Psoas muscle (tissue), 8 donors: ENCODE measurements around the gene CBL. TPM values are rescaled to one million over a fixed set of nuclear protein-coding genes. Genes with fewer than 3 reads are reported as not detected.
"Not testable (repeated sequence)": the region's sequence is repeated elsewhere in the genome, so short reads cannot be mapped to it uniquely, and the experiment has no call there.

Experiments used
- ATAC-seq, 4 donors: fragments of 200-7000 bp; cut with Tn5 transposase; one replicate each; pipeline ENCODE4 v1.9.1; 2020; ENCODE audit warnings: moderate library complexity in 3 of 4, mild to moderate bottlenecking in 2 of 4
- DNase-seq, 2 donors: peaks; one replicate each; pipeline ENCODE4 v3.0.0-alpha.2; 2020
- H3K27ac ChIP-seq: fragments of 200-600 bp; one replicate; pipeline ENCODE4 v1.8.0; 2022
- H3K27me3 ChIP-seq, 3 donors: fragments of 200-600 bp in 1 of 3; one replicate each; pipeline versions ENCODE4 v1.6.1 to v1.8.0; 2013 to 2022; ENCODE audit warnings: low read length in 2 of 3, mild to moderate bottlenecking in 2 of 3, moderate library complexity in 1 of 3; ENCODE audit not compliant: insufficient read depth in 3 of 3
- H3K36me3 ChIP-seq, 2 donors: fragments of 200-600 bp in 1 of 2; one replicate each; pipeline versions ENCODE4 v1.6.1 to v1.8.0; 2013 to 2022; ENCODE audit warnings: low read depth in 1 of 2, mild to moderate bottlenecking in 1 of 2, moderate library complexity in 1 of 2; ENCODE audit not compliant: insufficient read depth in 1 of 2
- H3K4me1 ChIP-seq: fragments of 200-600 bp; one replicate; pipeline ENCODE4 v1.8.0; 2022
- H3K4me3 ChIP-seq: fragments of 200-600 bp; one replicate; pipeline ENCODE4 v1.8.0; 2022; ENCODE audit warnings: mild to moderate bottlenecking
- H3K9me3 ChIP-seq: fragments of 200-600 bp; one replicate; pipeline ENCODE4 v1.8.0; 2022
- CTCF ChIP-seq: fragments of 200-600 bp; IDR thresholded peaks from one replicate; pipeline ENCODE4 v1.8.0; 2022; ENCODE audit warnings: antibody characterized with exemption
- WGBS, 3 donors: extraction: QIAGEN DNeasy Blood & Tissue Kit; methylation state at CpG; one replicate each; pipeline versions ENCODE4 v1.1.6 to v1.1.7; 2013; 5-methylcytosine and 5-hydroxymethylcytosine counted together
- intact Hi-C, 2 donors: fragments of 100-400 bp; cut with DNase I; formaldehyde crosslinking; loops; one replicate each; pipeline versions ENCODE4 v1.11.0 to v1.14.2; 2022
- polyA plus RNA-seq, 3 donors: library from polyadenylated mRNA; stranded (reverse); fragments of 200-250 nt; gene quantifications; one replicate each; pipeline ENCODE4 v1.2.3, GENCODE V29; 2013
- total RNA-seq, 4 donors: library from RNA; stranded (reverse); fragmentation: NEBNext Ultra II Directional in 2 of 4; extraction: Animal tissue kit (Norgen Biotek cat#: 25700) in 2 of 4; gene quantifications; one replicate each; pipeline versions ENCODE4 v1.2.1 to v1.2.4, GENCODE V29; 2021 to 2023
- donor health status: healthy with polysubstance abuse.
- donor health status: DM: no; HTN: no; CAD: no; lungs with moderate emphysema.
- donor health status: Bipolar disorder and iron deficiency.
- donor health status: healthy.
- donor health status: DM: yes; HTN: yes; CAD: no.
- donor health status: DM: no; HTN: no; CAD: no.
- donor health status: DM: no; HTN: no; CAD: no.
- donor health status: DM: yes; HTN: yes; CAD: no.

CBL gene
- total and polyA plus RNA-seq, 7 donors, result 0.94 to 7.6 (median 3.6) TPM

- Histone ChIP-seq H3K27me3 (no peaks in the 10 kb centered on the region), H3K36me3 (no peaks in the 10 kb centered on the region), H3K4me3 (no peak overlapping the region), H3K9me3 (no peaks in the 10 kb centered on the region), H3K4me1 (no peaks in the 10 kb centered on the region), H3K27ac (no peak overlapping the region)
- 88 to 93% (median 91%) methylated on average over 9 of the region's 9 CpGs for WGBS, 3 donors
- TF ChIP-seq CTCF, result no peak
- no peak for ATAC-seq
- no peak for DNase-seq
- intact Hi-C loops, result loop anchor here in 1 of 2 donors (10.0 kb wide), 1 partner anchor 315 kb away; no protein-coding TSS in a partner anchor
Measured at GRCh38 chr11:119160151-119160550, 46.0 kb upstream of the CBL start.

GRCh38 chr11:119161871-119162270 lies 44.3 kb upstream of the CBL start:
- no peak for TF ChIP-seq CTCF
- Histone ChIP-seq H3K4me1 (no peaks in the 10 kb centered on the region), H3K27me3 (no peaks in the 10 kb centered on the region), H3K9me3 (no peaks in the 10 kb centered on the region), H3K36me3 (no peaks in the 10 kb centered on the region), H3K27ac (no peak overlapping the region), H3K4me3 (no peak overlapping the region)
- ATAC-seq (no peak), DNase-seq (no peak)
- intact Hi-C loops, result loop anchor here in 1 of 2 donors (10.0 kb wide), 1 partner anchor 313 kb away; no protein-coding TSS in a partner anchor
- 78 to 81% (median 78%) methylated on average over 8 of the region's 8 CpGs for WGBS, 3 donors

GRCh38 chr11:119166368-119167076 lies 39.6 kb upstream of the CBL start:
- Histone ChIP-seq H3K36me3 (peaks cover 0 to 4% of the 10 kb centered on the region in 2 donors), H3K27ac (no peak overlapping the region), H3K9me3 (no peaks in the 10 kb centered on the region), H3K4me1 (peaks cover 4% of the 10 kb centered on the region), H3K27me3 (no peaks in the 10 kb centered on the region), H3K4me3 (no peak overlapping the region)
- intact Hi-C loops, result loop anchor here in 1 of 2 donors (10.0 kb wide), 1 partner anchor 308 kb away; no protein-coding TSS in a partner anchor
- no peak for TF ChIP-seq CTCF
- ATAC-seq (peak in 1 of 4 donors; percentile 21), DNase-seq (peak in 1 of 2 donors; percentile 15)
- 51 to 80% (median 77%) methylated on average over 8 of the region's 8 CpGs for WGBS, 3 donors

- intact Hi-C loops, result loop anchor here in 1 of 2 donors (10.0 kb wide), 1 partner anchor 308 kb away; no protein-coding TSS in a partner anchor
- peak in 1 of 2 donors; percentile 25 for DNase-seq
- H3K27me3 ChIP-seq, H3K27ac ChIP-seq, H3K4me3 ChIP-seq, ATAC-seq, H3K36me3 ChIP-seq, H3K4me1 ChIP-seq, H3K9me3 ChIP-seq: not testable (repeated sequence)
- WGBS, 3 donors, result 53 to 83% (median 62%) methylated on average over 10 of the region's 10 CpGs
Measured at GRCh38 chr11:119167077-119167458, 39.1 kb upstream of the CBL start.

- Histone ChIP-seq H3K27me3 (no peaks in the 10 kb centered on the region), H3K27ac (no peak overlapping the region), H3K9me3 (no peaks in the 10 kb centered on the region), H3K4me3 (peak overlapping the region; percentile 95), H3K4me1 (peaks cover 4% of the 10 kb centered on the region), H3K36me3 (peaks cover 0 to 16% of the 10 kb centered on the region in 2 donors)
- TF ChIP-seq CTCF, result no peak
- ATAC-seq, result no peak
- no peak for DNase-seq
- 68 to 70% (median 68%) methylated on average over 6 of the region's 6 CpGs for WGBS, 3 donors
- intact Hi-C loops, result loop anchor here in 1 of 2 donors (1.0 to 10.0 kb wide), 2 partner anchors 29 to 307 kb away; no protein-coding TSS in a partner anchor
Measured at GRCh38 chr11:119167933-119168332, 38.2 kb upstream of the CBL start.
